Measurements from ENCODE around the gene RPRML.

Gene RPRML

DNA sequence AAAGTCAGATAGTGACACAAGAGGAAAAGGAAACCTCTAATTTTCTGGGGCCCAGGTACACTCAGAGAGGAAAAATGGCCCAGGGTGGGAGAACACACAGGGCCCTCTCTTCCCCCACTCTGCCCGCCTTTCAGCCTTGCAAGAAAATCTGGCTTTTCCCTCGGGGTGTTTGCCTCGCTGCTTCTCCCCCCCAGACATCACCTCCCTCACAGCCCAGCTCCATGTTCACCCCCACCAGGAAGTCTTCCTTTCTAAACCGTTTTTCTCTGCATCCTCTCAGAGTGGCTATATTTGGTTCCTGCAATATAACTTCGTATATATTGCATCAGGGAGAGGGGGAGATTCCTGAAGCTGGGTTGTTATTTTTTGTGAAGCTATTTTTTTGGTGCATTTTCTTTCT is 27.3 kb downstream of the RPRML start:
- no peak overlapping the region for H3K4me3 ChIP-seq (ENCODE audit: low read depth, low read length)
- TF ChIP-seq, protein P1, sequence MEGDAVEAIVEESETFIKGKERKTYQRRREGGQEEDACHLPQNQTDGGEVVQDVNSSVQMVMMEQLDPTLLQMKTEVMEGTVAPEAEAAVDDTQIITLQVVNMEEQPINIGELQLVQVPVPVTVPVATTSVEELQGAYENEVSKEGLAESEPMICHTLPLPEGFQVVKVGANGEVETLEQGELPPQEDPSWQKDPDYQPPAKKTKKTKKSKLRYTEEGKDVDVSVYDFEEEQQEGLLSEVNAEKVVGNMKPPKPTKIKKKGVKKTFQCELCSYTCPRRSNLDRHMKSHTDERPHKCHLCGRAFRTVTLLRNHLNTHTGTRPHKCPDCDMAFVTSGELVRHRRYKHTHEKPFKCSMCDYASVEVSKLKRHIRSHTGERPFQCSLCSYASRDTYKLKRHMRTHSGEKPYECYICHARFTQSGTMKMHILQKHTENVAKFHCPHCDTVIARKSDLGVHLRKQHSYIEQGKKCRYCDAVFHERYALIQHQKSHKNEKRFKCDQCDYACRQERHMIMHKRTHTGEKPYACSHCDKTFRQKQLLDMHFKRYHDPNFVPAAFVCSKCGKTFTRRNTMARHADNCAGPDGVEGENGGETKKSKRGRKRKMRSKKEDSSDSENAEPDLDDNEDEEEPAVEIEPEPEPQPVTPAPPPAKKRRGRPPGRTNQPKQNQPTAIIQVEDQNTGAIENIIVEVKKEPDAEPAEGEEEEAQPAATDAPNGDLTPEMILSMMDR (IDR thresholded peaks at IDR 0.05; ENCODE audit: borderline replicate concordance, insufficient read depth, low read depth, low read length), result no peak

DNA sequence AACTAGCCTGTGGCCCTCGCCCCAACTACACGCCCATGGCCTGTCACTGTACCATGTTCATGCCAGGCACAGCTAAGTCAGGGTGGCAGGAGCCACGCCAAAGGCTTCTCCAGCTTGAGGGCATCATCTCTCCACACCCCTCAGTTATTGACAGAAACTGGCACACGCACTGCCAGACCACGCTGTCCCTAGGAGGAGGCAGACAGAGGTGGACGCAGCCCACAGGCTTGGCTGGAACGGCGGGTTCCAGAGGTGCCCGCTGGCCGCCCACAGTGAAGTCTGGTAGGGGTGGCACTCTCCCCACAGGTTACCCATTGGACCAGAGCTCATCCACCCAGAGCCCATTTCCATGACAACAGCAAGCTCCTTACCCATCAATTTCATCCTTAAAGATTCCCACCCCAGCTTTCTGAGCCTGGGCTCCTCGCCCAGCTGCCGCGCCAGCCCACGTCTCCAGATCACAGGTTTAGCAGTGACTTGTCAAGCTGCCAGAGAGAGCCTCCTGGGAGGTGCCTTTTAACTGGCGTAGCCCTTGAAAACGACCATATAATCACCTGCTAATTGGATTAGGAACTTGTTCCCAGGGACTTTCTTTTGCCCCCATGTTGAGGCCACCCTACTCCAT is 27.9 kb downstream of the RPRML start:
- no peak overlapping the region for H3K4me3 ChIP-seq (ENCODE audit: low read depth, low read length)
- TF ChIP-seq, protein P1 (IDR thresholded peaks at IDR 0.05; ENCODE audit: borderline replicate concordance, insufficient read depth, low read depth, low read length), result no peak

DNA sequence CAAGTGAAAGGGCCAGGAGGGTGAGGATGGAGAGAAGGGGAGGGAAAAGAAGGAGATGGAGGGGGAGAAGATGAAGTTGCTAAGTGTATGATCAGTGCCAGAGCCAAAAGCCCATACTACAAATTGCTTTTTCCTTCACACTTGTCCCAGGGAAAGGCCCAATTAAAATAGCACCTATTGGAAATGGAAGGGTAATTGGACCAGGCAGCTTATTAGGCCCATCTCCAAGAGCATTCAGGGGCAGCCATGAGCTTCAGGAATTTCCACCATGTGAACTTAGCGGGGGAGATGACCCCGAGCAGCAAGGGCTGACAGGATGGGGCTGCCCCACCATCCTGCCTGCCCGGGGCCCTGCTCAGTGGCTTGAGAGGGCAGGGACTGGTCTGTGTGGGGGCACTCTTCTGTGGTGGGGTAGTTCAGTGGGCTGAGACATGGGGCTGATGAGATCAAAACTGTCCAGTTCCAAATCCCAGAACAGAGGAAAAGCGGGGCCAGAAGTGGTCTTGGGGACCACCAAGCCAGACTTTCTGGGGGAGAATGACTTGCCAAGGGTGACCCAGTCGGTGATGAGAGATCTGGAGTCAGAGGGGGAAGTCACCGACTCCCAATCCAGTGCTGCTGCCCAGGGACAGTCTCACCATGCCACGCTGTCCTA is 28.6 kb downstream of the RPRML start:
- H3K4me3 ChIP-seq (ENCODE audit: low read depth, low read length), result no peak overlapping the region
- TF ChIP-seq, protein P1 (IDR thresholded peaks at IDR 0.05; ENCODE audit: borderline replicate concordance, insufficient read depth, low read depth, low read length), result no peak

DNA sequence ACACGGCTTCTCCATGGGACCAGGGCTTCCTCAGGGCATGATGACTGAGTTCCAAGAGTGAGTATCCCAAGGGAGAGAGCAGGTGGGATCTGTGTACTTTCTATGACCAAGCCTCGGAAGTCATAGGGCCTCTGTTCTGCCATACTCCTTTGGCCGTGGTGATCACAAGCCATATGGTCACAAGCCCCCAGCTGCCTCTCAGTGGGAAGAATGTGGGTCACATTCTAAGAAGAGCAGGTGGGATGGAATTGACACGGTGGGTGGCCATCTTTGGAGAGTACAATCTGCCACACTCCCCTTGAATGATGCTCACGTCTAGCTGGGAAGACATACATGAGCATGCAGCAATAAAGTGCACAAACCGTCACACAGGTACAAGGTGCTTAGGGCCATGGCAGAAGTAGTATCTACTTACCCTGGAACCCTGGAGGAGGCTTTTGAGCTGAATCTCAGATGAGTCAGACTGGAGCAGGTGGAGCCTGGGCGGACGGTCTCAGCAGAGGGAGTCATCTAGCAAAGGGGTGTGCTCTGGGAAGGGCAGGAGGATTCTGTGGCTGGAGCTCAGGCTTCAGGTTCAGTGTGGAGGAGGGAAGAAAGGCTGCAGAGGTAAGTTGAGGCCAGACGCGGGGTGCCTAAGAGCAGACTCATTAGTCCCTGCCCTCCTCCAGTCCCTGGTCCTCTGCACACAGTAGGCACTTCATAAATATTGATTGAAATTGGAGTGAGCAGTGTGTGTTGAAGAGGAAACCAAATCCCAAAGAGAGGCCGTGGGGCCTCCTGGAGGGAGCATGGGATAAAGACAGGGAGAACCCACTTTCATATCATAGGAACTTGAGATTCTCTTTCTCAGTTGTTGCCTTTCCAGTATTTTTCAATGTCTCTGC is 29.5 kb downstream of the RPRML start:
- H3K4me3 ChIP-seq (ENCODE audit: low read depth, low read length), result no peak overlapping the region
- TF ChIP-seq, protein P1 (IDR thresholded peaks at IDR 0.05; ENCODE audit: borderline replicate concordance, insufficient read depth, low read depth, low read length), result no peak

DNA sequence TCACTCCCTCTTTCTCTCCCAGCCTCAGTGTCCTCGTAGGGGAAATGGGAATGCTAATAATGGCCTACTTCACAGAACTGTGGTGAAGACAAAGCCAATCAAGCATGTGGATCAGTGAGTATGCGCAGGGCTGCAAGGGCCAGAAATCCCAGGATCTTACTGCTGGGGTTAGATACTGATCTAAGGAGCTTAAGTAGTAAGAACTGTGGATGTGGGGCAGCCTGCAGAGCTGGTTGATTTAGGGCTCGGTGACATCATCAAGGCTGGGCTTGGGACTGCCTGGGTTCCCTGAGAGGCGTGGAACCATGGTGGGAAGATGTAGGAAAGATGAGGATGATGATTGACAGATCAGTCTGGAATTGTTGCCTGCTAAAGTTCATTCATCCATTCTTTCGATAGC is 30.5 kb downstream of the RPRML start:
- H3K4me3 ChIP-seq (ENCODE audit: low read depth, low read length), result no peak overlapping the region
- TF ChIP-seq, protein P1 (IDR thresholded peaks at IDR 0.05; ENCODE audit: borderline replicate concordance, insufficient read depth, low read depth, low read length), result no peak

DNA sequence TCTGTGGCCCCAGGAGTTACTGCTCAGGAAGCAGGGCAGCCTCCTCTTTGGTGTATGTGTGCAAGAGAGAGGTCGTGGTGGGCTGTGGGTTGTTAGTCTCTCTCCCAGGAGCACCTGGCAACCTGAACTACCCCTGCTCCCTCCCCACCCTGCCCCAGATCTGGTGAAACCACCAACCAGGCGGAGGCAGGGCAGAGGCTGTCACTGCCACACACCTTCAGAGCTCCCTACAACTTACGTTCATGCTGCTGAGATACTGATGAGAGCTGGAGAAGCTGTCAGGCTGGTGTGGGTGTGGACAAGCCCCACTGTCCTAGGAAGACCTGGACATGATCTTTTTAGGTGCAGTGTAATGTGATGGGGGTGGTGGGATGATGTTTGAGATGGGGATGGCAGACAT is 31.8 kb downstream of the RPRML start:
- TF ChIP-seq, protein P1 (IDR thresholded peaks at IDR 0.05; ENCODE audit: borderline replicate concordance, insufficient read depth, low read depth, low read length), result no peak
- no peak overlapping the region for H3K4me3 ChIP-seq (ENCODE audit: low read depth, low read length)
